Stomach smooth muscle (tissue), 2 donors: Measurements from ENCODE around the gene FBXW2.

Source experiments
- H3K27ac ChIP-seq: one replicate; pipeline ENCODE4 v1.7.0; 2013; ENCODE audit warnings: mild to moderate bottlenecking, low read length, inconsistent platforms
- H3K27me3 ChIP-seq, 2 donors: one replicate each; pipeline ENCODE4 v1.7.0; 2013; ENCODE audit warnings: low read length in 2 of 2; ENCODE audit not compliant: insufficient read depth in 2 of 2, control insufficient read depth in 1 of 2
- H3K36me3 ChIP-seq, 2 donors: one replicate each; pipeline ENCODE4 v1.7.0; 2013; ENCODE audit warnings: low read length in 2 of 2; ENCODE audit not compliant: control insufficient read depth in 2 of 2, insufficient read depth in 2 of 2
- H3K4me1 ChIP-seq: one replicate; pipeline ENCODE4 v1.7.0; 2013; ENCODE audit warnings: low read length; ENCODE audit not compliant: control insufficient read depth, insufficient read depth
- H3K4me3 ChIP-seq, 2 donors: one replicate each; pipeline ENCODE4 v1.7.0; 2013; ENCODE audit warnings: low read length in 2 of 2
- H3K9ac ChIP-seq, 2 donors: one replicate each; pipeline ENCODE4 v1.7.0; 2013; ENCODE audit warnings: low read length in 2 of 2, mild to moderate bottlenecking in 1 of 2
- H3K9me3 ChIP-seq, 2 donors: one replicate each; pipeline ENCODE4 v1.7.0; 2013; ENCODE audit warnings: low read length in 2 of 2; ENCODE audit not compliant: control insufficient read depth in 2 of 2
- donor health status: healthy.
- donor health status: Pancreatic carcinoma.

FBXW2 gene

GRCh38 chr9:120707170-120707569 is 86.0 kb downstream of the FBXW2 start:
- Histone ChIP-seq H3K4me1 (peaks cover 6% of the 10 kb centered on the region), H3K4me3 (no peak overlapping the region), H3K9ac (no peak overlapping the region), H3K9me3 (no peaks in the 10 kb centered on the region), H3K27ac (no peak overlapping the region), H3K36me3 (no peaks in the 10 kb centered on the region), H3K27me3 (no peaks in the 10 kb centered on the region)
